NCI-H2227 treated with DMSO at 0.1 percent for 48 hours (cell line): ENCODE results near the gene CEACAM19.
"Not testable (repeated sequence)": the region's sequence is repeated elsewhere in the genome, so short reads cannot be mapped to it uniquely, and the experiment has no call there.

ENCODE experiments used
- DNase-seq: peaks from one replicate; lab custom pipeline; 2025; lab: John Stamatoyannopoulos, UW

CEACAM19 gene

DNA sequence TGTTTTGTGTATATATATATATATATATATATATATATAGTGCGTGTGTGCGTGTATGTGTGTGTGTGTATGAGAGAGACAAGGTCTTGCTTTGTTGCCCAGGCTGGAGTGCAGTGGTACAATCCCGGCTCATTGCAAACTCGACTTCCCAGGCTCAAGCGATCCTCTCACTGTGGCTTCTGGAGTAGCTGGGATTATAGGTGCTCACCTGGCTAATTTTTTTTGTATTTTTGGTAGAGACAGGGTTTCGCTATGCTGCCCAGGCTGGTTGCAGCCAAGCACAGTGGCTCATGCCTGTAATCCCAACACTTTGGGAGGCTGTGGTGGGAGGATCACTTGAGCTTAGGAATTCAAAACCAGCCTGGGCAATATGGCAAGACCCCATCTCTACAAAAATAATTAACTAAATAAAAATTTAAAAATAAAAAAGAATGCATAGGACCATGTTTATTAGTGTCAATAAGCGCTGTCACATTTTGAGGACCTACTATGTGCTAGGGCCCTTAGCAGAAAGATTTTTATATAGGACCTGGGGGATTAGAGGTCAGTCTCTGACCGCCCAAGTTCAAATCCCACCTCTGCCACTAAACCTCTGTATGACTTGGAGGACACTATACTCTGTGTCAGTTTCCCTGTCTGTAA is 25.8 kb upstream of the CEACAM19 start:
- no peak for DNase-seq

DNA sequence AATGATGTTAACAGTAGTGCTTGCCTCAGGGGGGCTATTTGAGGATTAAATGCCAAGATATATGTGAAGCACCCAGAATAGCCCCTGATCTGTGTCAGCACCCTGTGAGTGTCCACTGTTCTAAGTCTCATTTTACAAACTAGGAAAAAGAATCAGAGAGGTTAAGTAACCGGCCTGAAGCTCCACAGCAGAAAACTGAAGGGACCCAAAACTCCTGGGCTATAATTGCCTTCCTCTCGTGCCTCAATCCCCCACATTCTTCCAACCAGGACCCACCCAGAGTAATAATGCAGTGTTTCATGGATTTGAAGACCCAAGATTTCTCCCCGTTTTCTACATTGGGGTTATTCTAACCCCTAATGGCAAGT is 25.2 kb upstream of the CEACAM19 start:
- DNase-seq = no peak

DNA sequence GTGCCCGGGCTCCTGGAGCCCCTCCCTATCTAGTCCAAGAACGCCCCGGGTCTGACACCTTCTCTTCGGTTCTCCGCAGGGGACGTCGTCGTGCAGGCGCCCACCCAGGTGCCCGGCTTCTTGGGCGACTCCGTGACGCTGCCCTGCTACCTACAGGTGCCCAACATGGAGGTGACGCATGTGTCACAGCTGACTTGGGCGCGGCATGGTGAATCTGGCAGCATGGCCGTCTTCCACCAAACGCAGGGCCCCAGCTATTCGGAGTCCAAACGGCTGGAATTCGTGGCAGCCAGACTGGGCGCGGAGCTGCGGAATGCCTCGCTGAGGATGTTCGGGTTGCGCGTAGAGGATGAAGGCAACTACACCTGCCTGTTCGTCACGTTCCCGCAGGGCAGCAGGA is 24.1 kb upstream of the CEACAM19 start:
- no peak for DNase-seq

GRCh38 chr19:44648631-44649251 is 22.5 kb upstream of the CEACAM19 start:
- no peak for DNase-seq

DNA sequence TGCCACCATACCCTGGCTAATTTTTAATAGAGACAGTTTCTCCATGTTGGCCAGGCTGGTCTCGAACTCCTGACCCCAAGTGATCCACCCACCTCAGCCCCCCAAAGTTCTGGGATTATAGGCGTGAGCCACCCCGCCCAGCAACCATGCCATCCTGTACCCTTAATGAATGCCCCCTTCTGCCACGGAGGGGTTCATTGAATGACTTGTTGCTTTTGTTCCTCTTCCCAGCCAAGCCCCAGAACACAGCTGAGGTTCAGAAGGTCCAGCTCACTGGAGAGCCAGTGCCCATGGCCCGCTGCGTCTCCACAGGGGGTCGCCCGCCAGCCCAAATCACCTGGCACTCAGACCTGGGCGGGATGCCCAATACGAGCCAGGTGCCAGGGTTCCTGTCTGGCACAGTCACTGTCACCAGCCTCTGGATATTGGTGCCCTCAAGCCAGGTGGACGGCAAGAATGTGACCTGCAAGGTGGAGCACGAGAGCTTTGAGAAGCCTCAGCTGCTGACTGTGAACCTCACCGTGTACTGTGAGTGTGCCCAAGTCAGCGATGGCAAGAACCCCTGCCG is 21.6 kb upstream of the CEACAM19 start:
- no peak for DNase-seq

DNA sequence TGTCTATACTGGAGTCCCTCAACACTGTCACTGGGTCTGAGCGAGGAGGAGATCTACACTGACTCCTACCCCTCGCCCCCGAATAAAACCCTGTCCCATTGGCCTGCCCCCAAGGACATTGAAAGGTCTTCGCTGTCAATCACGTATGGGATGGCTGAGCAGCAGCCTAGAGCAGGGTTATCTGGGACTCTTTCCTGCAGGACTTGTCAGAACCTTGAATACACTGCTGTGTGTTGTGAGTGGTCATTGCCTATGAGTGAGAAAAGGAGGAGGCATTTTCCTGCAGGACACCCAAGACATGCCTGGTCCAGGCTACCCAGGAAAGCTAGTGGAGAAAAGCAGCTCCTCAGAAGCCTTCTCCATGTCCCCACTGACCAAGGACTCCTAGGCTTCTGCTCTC is 17.9 kb upstream of the CEACAM19 start:
- DNase-seq = no peak

DNA sequence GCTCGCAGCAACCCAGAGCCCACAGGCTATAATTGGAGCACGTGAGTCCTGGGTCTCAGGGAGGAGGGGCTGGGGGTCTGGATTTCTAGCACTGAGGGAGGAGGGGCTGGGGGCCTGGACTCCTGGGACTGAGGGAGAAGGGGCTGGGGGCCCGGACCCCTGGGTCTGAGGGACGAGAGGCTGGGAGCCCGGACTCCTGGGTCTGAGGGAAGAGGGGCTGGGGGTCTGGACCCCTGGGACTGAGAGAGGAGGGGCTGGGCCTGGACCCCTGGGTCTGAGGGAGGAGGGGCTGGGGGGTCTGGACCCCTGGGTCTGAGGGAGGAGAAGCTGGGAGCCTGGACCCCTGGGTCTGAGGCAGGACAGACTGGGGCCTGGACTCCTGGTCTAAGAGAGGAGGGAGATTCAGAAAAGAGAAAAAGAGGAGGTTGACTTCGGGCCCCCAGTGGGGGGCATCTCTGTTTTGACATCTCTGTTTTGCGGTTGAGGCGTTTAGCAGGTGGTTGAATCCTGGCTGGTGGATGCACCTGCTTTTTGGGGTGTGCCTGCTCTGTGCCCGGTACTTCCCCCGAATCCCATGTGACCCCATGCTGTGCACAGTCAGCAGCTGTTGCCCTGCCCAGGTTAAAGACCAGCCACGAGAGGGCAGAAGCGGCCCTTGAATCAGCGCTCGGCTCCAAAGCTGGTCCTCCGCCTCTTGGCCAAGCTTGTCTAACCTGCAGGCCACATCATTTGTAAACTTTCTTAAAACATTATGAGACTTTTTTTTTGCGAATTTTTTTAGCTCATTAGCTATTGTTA is 17.1 kb upstream of the CEACAM19 start:
- no peak for DNase-seq

DNA sequence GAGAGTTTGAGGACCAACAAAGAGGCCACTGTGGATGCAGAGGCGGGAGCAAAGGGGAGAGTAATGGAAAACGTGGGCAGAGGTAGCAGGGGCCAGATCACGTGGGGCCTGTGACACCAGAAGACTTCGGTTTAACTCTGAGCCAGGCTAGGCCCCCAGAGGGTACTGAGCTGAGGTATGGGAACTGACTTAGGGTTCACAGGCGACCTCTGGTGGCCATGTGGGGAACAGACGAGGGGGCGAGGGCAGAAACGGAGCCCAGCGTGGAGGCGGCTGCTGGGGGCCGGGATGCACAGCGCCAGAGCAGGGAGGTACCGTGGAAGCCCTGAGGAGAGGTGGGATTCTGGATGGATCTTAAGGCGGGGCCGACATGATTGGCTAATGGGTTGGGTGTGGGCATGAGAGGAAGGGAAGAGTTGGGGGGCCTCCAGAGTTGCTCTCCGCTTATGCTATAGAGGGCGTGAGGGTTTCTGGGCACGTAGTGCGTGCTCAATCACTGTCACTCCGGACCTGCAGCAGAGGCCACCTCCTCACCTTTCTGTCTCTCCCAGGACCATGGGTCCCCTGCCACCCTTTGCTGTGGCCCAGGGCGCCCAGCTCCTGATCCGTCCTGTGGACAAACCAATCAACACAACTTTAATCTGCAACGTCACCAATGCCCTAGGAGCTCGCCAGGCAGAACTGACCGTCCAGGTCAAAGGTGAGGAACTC is 13.9 kb upstream of the CEACAM19 start:
- no peak for DNase-seq

DNA sequence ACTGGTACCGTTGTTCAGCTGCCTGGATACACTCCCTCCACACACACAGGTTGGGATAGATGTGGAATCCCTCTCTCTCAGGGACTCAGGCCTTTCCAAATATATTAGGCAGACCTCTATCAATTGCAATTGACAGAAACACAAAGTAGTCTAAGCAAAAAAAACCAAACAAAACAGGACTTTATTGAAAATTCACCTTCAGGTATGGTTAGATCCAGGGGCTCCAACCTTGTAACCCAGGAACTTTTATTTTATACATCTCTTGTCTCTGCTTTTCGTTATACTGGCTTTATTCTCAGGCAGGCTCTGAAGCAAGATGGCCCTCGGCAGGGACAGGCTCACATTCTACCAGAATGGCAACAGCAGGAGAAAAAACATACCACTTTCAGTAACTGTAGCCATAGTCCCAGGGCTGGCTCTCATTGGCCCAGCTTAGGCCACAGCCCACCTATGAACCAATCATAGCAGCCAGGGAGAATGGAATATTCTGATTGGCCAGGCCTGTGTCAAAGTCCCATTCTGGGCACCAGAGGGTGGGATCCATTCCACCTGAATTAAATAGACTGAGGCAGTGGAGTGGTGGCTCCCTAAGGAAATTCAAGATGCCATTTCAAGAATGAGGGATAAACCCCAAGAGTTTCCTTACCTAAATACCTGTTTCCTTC is 13.1 kb upstream of the CEACAM19 start:
- DNase-seq = no peak

- DNase-seq = no peak
Observed at GRCh38 chr19:44660081-44660480, 11.2 kb upstream of the CEACAM19 start.

GRCh38 chr19:44661205-44661604 is 10.1 kb upstream of the CEACAM19 start:
- DNase-seq = no peak

GRCh38 chr19:44661904-44662303 is 9.4 kb upstream of the CEACAM19 start:
- no peak for DNase-seq

DNA sequence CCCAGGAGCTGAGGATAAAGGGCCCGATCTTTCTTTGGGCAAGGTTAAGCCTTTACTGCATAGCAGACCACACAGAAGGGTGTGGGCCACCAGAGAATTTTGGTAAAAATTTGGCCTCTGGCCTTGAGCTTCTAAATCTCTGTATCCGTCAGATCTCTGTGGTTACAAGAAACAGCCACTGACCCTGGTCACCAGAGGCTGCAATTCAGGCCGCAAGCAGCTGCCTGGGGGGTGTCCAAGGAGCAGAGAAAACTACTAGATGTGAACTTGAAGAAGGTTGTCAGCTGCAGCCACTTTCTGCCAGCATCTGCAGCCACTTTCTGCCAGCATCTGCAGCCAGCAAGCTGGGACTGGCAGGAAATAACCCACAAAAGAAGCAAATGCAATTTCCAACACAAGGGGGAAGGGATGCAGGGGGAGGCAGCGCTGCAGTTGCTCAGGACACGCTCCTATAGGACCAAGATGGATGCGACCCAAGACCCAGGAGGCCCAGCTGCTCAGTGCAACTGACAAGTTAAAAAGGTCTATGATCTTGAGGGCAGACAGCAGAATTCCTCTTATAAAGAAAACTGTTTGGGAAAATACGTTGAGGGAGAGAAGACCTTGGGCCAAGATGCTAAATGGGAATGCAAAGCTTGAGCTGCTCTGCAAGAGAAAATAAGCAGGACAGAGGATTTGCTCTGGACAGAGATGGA is 8.4 kb upstream of the CEACAM19 start:
- DNase-seq = no peak

- DNase-seq = no peak
Observed at GRCh38 chr19:44663996-44664395, 7.3 kb upstream of the CEACAM19 start.

GRCh38 chr19:44664976-44665375 is 6.3 kb upstream of the CEACAM19 start:
- no peak for DNase-seq

DNA sequence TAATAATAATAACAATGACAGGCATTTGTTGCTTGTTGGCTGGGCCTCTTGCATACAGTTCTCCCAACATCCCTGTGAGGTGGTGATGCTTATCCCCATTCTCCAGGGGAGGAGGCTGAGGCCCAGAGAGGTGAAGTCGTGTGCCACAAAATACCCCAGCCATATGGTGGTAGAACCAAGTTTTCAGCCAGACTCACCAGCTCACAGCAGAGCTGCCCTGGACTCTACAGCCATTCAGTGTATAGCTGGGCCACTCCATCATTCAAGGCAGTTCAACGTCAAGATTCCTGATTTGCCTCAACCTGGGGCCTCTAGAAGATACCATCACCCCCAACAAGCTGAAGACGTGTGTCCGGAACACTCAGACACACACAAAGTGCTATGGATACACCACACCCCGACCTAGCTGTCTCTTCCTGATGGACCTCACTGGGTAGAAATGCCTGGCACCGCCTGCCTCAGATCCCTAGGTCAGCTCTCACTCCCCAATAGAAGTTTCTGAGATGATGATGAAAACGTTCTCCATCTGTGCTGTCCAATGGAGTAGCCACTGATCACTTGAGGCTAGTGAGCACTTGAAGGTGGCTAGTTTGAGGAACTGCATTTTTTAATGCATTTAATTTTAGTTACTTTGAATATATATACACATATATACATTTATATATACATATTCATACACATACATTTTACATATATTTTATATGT is 4.3 kb upstream of the CEACAM19 start:
- no peak for DNase-seq

DNA sequence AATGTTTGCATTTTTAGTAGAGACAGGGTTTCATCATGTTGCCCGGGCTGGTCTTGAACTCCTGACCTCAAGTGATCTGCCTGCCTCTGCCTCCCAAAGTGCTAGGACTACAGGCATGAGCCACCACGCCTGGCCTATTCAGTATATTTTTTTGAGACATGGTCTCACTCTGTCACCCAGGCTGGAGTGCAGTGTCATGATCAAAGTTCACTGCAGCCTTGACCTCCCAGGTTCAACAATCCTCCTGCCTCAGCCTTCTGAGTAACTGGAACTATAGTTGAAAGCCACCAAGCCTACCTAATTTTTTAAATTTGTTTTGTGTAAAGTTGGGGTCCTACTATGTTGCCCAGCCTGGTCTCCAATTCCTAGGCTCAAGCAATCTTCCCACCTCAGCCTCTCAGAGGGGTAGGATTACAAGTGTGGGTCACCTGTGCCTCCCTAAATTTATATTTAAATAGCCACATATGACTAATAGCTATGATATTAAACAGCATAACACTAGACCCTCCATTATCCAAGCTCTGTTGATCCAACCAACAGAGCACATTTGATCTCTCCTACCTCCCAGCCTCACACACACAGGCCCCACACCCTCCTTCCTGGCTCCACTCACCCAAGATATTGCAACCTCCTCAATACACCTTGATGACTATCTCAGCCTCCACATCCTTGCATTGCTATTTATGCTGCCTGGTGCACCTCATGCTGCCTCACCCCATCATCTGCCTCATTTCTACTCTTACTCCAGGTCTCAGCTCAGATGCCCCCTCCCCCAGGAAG is 2.1 kb upstream of the CEACAM19 start:
- no peak for DNase-seq

DNA sequence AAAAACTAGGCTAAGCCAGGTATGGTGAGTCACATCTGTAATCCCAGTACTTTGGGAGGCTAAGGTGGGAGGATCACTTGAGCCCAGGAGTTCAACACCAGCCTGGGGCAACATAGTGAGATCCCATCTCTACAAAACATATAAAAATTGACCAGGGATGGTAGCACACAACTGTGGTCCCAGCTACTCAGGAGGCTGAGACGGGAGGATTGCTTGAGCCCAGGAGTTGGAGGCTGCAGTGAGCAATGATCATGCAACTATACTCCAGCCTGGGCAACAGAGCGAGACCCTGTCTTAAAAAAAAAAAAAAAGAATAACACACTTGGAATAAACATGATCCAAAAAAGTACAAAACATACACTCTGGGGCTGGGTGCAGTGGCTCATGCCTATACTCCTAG is 1.3 kb upstream of the CEACAM19 start:
- not testable (repeated sequence) for DNase-seq

DNA sequence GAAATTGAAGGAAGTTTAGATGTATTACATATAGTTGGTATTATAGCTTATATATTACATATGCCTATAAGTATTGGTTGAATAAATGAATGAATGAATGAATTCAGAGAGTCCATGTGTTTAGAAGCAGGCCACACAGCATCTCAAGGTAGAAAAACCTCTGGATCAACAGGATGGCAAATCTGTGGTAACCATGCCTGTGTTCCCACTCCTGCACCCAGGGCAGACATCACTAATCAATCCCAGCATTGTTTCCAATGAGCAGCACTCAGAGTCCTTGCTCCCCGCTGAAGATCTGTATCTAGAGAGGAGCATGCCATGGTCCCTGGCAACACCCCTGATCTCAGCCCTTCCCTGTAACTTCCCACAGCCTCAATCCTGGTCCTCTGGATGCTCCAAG is 944 bp downstream of the CEACAM19 start:
- no peak for DNase-seq

- DNase-seq = no peak
Observed at GRCh38 chr19:44673510-44673909, 2.2 kb downstream of the CEACAM19 start.
